ENCODE results near the gene L2HGDH.
"Not testable (repeated sequence)": the region's sequence is repeated elsewhere in the genome, so short reads cannot be mapped to it uniquely, and the experiment has no call there.

Gene L2HGDH

GRCh38 chr14:50339178-50339804 lies 27.3 kb upstream of the L2HGDH start:
- DNase-seq, result no peak

GRCh38 chr14:50338587-50338986 lies 26.6 kb upstream of the L2HGDH start:
- DNase-seq, result no peak

GRCh38 chr14:50335989-50336824 lies 24.2 kb upstream of the L2HGDH start:
- DNase-seq, result no peak

GRCh38 chr14:50335389-50335788 lies 23.4 kb upstream of the L2HGDH start:
- no peak for DNase-seq

GRCh38 chr14:50334211-50334610 lies 22.2 kb upstream of the L2HGDH start:
- no peak for DNase-seq

GRCh38 chr14:50333014-50333509 lies 21.0 kb upstream of the L2HGDH start:
- DNase-seq, result no peak

- DNase-seq, result no peak
Measured at GRCh38 chr14:50331596-50331995, 19.6 kb upstream of the L2HGDH start.

GRCh38 chr14:50321009-50321660 lies 9.1 kb upstream of the L2HGDH start:
- peak; percentile 22 for DNase-seq

GRCh38 chr14:50320283-50320682 lies 8.3 kb upstream of the L2HGDH start:
- no peak for DNase-seq

- no peak for DNase-seq
Measured at GRCh38 chr14:50319721-50320120, 7.7 kb upstream of the L2HGDH start.

GRCh38 chr14:50319293-50319692 lies 7.3 kb upstream of the L2HGDH start:
- no peak for DNase-seq

- no peak for DNase-seq
Measured at GRCh38 chr14:50318031-50318626, 6.1 kb upstream of the L2HGDH start.

- not testable (repeated sequence) for DNase-seq
Measured at GRCh38 chr14:50314098-50314497, 2.1 kb upstream of the L2HGDH start.

GRCh38 chr14:50312734-50313054 lies 665 bp upstream of the L2HGDH start:
- DNase-seq, result no peak

GRCh38 chr14:50311337-50311971 lies 575 bp downstream of the L2HGDH start:
- DNase-seq, result no peak

GRCh38 chr14:50310445-50310844 lies 1.6 kb downstream of the L2HGDH start:
- DNase-seq, result no peak

- DNase-seq, result no peak
Measured at GRCh38 chr14:50308363-50308915, 3.6 kb downstream of the L2HGDH start.

- DNase-seq, result no peak
Measured at GRCh38 chr14:50303744-50304471, 8.1 kb downstream of the L2HGDH start.

GRCh38 chr14:50301914-50302313 lies 10.1 kb downstream of the L2HGDH start:
- no peak for DNase-seq

GRCh38 chr14:50299585-50299984 lies 12.4 kb downstream of the L2HGDH start:
- DNase-seq, result no peak

GRCh38 chr14:50290306-50290705 lies 21.7 kb downstream of the L2HGDH start:
- DNase-seq, result no peak

GRCh38 chr14:50288146-50288545 lies 23.9 kb downstream of the L2HGDH start:
- no peak for DNase-seq
